Measurements from ENCODE around the gene STUB1.

The STUB1 gene

DNA sequence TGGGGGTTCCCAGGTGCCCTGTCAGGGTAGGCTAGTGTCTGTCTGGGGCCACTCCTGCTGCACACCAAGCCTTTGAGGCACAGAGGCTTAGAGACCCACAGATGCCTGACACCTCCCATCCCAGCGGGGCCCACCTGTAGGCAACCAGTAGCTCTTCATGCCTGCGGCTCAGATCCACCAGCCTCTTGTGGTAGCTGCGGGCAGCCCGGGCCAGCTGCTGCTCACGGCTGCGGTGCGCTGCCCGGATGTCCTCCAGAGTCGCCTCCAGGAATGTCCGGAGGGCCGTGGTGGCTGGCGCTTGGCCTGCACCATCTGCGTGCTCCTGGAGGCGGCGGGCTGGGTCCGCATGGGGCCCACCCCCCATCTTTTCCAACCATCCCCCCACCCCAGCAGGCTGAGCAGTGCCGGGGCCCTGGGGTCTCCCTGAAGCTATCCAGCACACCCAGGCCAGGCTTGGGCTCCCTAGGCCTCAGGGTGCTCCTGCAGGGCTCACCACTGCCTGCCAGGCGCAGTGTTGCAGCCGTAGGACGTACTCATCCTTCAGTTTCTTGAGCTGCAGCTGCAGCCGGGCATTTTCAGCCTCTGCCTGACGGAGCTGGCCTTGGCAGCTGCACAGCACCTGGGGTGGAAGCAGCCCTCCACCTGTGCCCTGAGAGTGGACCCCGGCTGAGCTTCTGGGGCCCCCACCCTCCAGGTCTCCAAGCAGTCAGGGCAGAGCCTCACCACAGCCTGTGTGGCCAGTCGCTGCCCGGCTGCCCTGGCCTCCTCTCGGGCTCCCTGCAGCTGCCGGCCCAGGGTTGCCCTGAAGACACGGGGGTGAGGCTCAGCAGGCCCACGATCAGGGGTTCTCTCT lies 44.2 kb downstream of the STUB1 start:
- no peak for DNase-seq (ENCODE audit: low read depth, low spot score)

DNA sequence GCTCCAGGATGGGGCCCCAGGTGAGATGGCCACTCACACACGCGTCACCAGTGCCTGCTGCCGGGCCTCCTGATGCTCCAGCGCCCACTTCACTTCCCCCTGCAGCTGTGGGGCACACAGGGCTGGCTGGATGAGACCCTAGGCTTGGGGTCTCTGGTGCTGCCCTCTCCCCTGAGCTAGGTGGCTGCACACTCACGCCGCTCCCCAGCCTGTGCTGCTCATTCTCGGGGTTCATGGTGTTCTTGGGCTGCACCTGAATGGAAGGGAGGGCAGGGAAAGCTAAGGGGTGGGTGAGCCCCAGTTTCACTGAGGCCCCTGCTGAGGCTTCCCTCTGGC lies 44.8 kb downstream of the STUB1 start:
- no peak for DNase-seq (ENCODE audit: low read depth, low spot score)

DNA sequence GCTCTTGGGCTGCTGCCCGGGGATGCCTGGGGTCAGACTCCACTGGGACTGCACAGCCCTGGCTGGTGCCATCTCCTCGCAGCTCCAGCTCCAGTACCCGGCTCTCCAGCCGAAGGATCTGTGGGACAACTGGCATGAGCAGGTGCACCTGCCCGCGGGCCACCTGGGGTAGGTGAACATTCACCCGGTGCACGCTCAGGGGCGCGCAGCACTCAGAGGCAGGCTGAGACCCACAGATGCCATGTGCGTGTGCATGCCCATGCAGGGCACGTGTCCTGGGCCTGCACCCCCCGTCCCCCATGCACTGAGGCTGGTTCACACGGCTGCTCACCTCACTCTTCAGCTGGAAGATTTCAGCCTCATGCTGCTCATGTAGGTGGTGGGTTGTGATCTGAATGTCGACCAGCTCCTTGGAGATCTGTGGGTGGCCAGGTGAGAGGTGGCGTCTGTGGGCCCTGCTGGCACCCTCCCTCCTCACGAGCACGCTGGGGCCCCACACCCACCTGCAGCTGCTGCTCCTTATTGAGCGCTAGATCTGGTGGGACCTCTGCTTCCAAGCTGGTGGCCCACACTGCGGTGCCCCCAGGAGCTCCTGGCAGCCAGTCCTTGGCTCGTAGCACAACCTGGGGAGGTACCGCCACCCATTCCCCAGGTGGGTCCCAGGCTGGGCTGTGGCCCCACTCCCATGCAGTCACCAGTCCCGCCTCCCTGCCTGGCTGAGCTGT lies 45.4 kb downstream of the STUB1 start:
- no peak for DNase-seq (ENCODE audit: low read depth, low spot score)

DNA sequence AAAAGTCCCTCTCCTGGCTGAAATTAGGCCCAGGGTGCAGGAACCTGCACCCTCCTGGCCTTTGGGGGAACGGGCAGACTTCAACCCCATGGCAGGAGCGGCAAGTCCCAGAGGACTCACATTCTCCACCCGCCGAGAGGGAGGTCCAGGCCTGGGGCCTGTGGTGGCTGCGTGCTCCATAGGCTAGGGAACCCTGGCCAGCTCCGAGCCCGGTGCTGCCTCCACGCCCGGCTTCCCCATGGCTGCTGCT lies 45.9 kb downstream of the STUB1 start:
- no peak for DNase-seq (ENCODE audit: low read depth, low spot score)

DNA sequence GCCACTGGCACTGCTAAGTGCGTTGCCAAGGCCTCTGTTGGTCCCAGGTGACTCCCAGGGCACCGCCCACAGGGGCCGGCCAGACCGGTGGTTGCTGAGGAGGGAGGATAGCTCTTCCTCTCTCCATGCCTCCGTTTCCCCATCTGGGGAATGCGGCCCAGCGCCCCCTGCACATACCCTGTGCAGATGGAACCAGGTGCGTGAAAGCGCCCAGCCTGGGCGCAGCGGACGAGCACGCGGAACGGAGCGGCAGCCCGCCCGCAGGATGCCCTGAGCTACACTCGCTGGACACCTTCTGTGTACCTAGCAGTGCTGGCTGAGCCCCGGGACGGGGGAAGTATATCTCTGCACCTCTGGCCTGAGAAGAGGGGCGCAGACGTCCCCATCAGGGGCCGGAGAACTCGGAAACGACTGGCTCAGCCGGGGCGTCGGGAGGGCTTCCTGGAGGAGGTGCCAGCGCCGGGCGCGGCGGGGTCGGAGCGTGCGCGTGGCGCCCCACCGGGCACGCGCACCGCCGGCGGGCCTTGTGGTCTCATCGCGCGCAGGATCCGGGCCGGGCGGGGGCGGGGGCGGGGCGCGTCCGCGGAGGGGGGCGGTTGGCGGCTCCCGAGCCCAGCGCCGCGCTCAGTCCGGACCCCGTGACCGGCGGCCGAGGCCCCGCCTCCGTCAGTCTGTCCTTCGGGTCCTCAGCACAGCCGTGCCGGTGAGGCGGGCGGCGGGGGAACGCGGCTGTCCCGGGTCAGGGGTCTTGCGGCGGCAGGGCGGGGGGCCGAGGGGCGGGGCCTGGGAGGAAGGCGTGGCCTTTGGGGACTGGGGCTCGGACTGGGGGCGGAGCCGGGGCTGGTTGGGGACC lies 46.5 kb downstream of the STUB1 start, which contains the start of the genes CCDC78 and HAGHL:
Gene CCDC78 (minus strand): TSS at position 6 of the 853 bp plus-strand sequence. CDS start 76 bp downstream, outside the sequence.
Gene HAGHL (plus strand): TSS at position 669 of the 853 bp plus-strand sequence. CDS start 404 bp downstream, outside the sequence.
- no peak for DNase-seq (ENCODE audit: low read depth, low spot score)

DNA sequence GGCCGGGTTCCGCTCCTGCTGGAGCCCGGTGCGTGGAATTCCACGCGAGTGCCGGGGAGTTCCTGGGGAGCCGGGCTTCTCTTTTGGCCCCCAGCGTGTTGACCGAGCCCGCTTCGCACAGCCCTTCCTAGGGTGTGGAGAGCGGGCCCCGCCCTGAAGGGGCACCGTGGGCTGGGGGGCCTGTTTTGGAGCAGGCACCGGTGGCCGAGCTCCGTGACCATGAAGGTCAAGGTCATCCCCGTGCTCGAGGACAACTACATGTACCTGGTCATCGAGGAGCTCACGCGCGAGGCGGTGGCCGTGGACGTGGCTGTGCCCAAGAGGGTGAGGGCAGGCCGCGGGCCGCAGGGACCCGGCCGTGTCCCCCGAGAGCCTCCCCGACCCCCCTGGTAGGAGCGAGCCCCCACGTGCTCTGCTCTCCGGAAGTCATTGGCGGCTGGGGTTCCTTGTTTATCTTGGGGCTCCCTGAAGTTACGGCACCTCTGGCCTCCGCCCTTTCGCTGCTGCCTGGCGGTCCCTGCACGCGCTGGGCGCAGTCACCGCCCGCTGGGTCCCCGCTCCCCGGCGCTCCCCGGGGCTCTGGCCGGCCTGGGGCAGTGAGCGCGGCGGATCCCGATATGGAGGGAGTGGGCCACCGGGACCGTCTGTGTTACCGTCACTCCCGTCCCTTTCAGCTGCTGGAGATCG lies 47.2 kb downstream of the STUB1 start:
- DNase-seq (ENCODE audit: low read depth, low spot score), result no peak

DNA sequence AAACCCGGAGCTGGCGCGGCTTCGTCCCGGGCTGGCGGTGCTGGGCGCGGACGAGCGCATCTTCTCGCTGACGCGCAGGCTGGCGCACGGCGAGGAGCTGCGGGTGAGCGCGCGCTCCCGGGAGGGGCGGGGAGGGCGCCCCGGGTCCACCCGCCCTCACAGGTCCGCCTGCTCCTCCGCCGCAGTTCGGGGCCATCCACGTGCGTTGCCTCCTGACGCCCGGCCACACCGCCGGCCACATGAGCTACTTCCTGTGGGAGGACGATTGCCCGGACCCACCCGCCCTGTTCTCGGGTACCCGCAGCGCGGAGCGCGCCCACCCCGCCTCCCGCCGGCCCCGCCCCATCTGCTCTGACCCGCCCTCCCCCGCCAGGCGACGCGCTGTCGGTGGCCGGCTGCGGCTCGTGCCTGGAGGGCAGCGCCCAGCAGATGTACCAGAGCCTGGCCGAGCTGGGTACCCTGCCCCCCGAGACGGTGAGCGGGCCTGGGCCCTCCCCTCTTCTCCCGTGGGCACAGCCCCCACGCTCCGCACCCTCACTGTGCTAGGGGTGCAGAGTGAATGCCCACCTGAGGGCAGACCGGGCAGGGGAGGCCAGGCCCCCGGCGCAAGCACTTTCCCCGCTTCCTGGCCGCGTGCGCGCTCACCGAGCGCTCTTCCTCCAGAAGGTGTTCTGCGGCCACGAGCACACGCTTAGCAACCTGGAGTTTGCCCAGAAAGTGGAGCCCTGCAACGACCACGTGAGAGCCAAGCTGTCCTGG lies 48.1 kb downstream of the STUB1 start:
- DNase-seq (ENCODE audit: low read depth, low spot score), result no peak

DNA sequence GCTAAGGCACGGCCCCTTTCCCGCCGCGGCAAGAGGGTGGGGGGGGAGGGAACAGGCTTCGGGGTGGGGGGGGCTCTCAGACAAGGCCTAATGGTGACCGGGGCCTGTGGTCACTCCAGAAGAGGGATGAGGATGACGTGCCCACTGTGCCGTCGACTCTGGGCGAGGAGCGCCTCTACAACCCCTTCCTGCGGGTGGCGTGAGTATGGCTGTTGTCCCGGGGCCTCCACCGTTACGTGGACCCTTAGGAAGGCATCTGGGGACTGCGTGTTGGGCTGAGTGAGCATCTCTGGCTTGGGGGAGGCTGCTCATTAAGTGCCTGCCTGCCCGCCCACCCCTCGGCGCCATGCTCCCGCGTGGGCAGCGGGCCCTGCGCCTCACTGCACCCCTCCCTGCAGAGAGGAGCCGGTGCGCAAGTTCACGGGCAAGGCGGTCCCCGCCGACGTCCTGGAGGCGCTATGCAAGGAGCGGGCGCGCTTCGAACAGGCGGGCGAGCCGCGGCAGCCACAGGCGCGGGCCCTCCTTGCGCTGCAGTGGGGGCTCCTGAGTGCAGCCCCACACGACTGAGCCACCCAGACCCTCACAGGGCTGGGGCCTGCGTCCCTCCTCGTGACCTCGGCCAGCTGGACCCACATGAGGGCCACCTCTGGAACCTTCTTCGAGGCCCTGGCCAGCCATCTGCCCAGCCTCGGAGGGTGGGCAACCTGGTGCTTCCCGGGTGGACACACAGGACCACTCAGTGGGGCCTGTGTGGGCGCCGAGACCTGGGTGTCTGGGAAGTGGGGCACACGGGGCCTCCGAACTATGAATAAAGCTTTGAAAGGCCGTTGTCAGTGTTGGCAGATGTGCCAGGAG lies 48.9 kb downstream of the STUB1 start:
- DNase-seq (ENCODE audit: low read depth, low spot score), result no peak

DNA sequence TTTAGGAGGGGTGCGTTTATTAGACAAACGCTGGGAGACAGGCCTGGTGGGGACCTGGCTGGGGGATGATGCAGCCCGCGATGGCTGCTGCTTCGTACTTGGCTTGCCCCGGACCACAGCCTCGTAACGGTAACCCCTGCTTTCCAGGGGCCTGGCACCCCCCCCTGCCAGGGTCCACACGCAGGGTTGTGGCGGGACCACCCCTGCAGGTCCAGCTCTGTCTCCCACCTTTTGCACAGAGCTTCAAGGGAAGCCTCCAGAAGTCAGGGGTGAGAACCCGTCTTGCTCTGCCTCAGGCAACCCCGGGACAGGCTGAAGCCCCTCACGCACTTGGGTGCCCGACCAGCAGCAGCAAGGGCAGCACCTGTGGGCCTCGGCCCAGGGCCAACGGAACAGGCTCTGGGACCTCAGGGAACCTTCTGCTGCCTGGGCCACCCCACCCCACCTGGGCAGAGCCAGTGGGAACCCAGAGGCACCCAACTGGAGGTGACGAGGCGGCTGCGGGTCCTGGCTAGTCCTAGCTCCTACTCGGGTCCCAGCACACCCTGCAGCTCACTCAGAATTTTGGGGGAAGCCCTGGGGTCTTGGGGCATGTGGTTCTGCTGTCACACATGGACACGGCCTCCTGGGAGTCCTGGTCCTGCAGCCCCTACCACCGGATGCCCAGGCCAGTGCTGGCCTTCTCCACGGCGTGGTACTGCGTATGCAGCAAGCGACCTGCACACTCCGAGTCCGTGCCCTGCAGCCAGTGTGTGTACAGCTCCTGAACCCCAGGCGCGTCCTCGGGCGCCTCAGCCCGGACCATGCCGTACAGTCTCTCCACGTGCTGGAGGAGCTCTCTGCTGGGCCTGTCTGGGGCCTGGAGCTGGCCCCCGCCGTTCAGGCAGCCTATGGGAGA lies 49.8 kb downstream of the STUB1 start:
- no peak for DNase-seq (ENCODE audit: low read depth, low spot score)

DNA sequence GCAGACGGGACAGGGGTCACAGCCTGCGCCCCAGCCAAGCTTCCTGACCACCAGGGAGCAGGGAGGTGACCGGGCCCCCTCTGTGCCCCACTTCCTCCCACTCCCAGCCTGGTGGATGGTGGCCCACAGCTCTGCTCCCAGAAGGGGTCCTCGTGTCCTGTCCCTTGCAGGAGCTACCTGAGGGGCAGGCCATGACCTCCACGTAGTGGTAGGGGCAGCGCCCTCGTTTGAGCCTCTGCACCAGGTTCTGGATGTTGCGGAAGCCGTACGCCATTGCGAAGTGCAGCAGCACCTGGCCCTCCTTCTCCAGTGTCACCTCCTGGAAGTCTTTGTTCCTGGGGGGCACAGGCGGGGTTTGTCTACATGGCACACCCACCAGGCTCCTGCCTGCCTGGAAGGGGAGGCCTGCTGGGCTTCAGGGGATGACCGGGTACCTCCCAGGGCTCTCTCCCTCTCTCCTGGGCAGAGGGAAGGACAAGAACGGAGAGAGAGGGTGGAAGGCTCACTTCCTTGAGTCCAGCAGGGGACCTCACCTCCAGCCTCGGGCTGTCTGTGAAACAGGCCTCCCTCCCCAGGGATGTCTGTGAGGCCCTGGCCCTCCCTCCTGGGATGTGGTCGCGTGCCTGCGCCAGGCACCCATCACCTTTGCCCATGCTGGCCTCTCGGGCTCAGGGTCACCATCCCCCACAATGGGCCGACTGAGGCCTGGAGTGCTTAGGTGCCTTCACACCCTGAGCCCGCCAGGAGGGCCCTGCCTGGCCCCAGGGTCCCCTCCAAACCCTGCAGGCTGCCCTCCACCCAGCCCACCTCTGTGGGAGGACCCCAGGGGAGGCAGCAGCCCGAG lies 50.7 kb downstream of the STUB1 start:
- no peak for DNase-seq (ENCODE audit: low read depth, low spot score)

DNA sequence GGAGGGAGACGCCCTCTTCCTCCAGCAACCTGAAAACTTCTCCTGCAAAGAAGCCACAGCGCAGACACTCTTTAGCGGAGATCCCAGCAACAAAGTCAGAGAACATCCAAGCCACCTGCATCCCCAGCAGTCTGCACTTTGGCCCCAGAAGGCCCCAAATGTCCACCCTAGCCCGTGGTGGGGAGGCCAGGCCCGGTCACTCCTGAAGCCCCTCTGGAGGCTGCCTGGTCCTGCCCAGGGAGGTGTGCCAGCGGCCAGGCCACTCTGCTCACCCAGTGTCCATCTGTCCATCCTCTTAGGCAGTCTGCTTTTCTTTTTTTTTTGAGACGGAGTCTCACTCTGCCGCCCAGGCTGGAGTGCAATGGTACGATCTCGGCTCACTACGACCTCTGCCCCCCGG lies 52.1 kb downstream of the STUB1 start:
- no peak for DNase-seq (ENCODE audit: low read depth, low spot score)

Data from brain pericyte (primary cell).